G401 (cell line): Measurements from ENCODE around the gene INA. TPM values are rescaled to one million over a fixed set of nuclear protein-coding genes. Genes with fewer than 3 reads are reported as not detected.

Source experiments
- DNase-seq: peaks from one replicate; pipeline ENCODE4 v3.0.0-alpha.2; 2015; ENCODE audit warnings: low spot score
- in situ Hi-C: cut with HindIII; loops from 2 replicates; pipeline ENCODE4 v1.10.0; 2016; ENCODE audit warnings: low sequenced_read_pairs, mixed read lengths
- total RNA-seq: library from RNA; depleted of rRNA; stranded (reverse); fragments of >200 nt; shearing (Covaris generic); gene quantifications from 2 replicates; pipeline ENCODE4 v1.2.3, GENCODE V29; 2014

Gene INA
- total RNA-seq, 1 experiment from 2014 or later = 41.8 TPM

- in situ Hi-C loops = no loop called here
Measured at GRCh38 chr10:103262229-103262628, 14.7 kb upstream of the INA start.

DNA sequence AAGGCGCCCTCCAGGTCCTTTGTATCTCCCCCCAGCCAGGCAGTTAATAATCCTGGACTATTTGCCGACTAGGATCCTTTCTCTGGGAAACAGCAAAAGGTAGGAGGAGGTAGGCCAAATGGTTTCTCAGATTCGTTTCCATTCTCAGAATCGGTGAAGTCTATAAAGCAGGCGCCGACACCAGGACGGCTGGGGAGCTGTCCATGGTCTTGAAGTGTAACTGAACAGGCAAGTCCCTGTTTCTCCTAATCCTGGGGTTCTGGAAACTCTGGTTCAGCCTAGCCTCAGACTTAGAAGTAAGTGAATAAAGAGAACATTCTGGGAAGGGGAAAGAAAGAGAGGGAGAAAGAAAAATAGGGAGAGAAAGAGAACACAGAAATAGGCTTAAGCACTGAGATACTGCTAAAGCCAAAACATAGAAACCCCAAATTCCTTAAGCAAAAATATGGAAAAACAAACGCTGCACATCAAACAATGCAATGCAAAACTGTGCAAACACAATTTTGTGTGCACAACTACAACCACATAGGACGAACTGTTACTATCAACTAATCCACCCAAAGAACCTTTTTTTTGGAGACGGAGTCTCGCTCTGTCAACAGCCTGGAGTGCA is 11.1 kb upstream of the INA start:
- in situ Hi-C loops = no loop called here

More at GRCh38 chr10:103262229-103262628, 14.7 kb upstream of the INA start:
- no peak for DNase-seq

DNA sequence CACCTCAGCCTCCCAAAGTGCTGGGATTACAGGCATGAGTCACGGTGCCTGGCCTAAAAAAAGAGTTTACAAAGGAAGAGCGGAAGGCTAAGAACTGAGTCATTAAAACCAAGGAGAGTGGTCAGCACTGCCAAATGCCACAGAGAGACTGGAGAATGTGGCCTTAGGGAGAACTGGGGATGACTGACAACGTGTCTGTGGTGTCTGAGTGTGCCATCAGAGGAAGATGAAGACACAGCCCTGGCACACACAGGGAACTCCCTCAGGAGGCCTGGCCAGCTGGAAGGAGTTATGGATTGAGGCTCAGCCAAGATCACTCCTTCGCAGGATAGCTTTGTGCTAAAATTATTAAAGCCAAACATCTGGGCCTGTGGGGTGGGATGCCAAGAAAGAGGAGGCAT is 3.9 kb upstream of the INA start:
- DNase-seq = no peak
- in situ Hi-C loops = no loop called here

More for the DNA sequence above, 11.1 kb upstream of the INA start:
- DNase-seq = peak; percentile 12

DNA sequence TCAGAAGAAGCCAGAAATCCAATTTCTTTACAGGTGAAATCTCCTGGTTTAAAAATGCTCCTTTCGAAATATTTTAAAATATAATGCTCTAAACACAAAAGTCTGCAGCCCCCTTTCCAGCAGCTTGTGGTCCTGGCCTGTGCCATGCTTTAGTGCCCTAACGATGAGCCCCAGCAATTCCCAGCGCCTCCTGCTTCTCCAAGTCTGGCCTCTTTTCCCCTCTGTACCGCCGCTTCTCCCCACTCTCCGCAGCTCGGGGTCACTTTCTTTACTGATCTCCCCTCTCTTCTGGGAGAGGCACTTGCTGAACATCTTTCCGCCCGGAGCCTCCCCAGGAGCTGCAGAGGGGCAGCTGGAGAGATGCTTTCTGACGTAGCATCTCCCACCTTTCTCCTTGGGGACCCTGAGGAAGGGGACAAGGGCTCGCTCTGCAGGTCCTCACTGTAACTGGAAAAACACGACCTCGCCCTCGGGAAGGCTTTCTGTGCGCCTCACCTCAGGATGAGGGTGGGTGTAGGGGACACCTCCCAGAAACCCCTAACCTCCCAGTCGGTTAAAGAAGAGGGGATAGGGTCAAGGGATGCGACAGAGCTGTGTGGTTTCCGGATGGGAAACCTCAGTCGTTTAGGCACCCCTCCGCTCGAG is 565 bp upstream of the INA start:
- in situ Hi-C loops = no loop called here
- peak; percentile 66 for DNase-seq

DNA sequence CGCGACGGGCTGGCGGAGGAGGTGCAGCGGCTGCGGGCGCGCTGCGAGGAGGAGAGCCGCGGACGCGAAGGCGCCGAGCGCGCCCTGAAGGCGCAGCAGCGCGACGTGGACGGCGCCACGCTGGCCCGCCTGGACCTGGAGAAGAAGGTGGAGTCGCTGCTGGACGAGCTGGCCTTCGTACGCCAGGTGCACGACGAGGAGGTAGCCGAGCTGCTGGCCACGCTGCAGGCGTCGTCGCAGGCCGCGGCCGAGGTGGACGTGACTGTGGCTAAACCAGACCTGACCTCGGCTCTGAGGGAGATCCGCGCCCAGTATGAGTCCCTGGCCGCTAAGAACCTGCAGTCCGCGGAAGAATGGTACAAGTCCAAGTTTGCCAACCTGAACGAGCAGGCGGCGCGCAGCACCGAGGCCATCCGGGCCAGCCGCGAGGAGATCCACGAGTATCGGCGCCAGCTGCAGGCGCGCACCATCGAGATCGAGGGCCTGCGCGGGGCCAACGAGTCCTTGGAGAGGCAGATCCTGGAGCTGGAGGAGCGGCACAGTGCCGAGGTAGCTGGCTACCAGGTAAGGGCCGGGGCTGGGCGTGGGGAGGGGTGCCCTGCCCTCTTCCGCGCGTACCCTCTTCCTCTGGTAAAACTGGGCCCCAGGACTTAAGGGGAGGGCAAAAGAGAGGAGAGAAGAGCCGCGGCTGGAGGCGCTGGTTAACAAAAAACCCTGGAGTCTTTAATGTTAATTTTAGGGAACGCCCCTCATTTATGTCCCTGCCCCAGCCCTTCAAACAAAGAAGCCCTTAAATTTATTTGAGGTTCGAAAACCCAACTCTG is 987 bp downstream of the INA start:
- in situ Hi-C loops = no loop called here
- peak; percentile 50 for DNase-seq

DNA sequence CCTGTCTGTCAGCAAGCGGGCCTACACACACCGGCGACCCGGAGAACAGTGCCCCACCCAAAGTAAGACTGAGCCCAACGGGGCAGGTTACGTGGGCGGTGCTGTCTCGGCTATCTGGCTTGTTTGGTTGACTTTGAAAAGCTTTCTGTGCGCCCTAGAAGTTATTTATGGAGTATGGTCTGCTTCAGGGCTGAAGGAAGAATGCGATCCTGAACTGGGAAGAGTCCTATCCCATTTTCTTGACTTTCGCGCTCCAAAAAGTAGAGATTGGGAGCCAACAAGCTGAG is 1.5 kb downstream of the INA start:
- in situ Hi-C loops = no loop called here

DNA sequence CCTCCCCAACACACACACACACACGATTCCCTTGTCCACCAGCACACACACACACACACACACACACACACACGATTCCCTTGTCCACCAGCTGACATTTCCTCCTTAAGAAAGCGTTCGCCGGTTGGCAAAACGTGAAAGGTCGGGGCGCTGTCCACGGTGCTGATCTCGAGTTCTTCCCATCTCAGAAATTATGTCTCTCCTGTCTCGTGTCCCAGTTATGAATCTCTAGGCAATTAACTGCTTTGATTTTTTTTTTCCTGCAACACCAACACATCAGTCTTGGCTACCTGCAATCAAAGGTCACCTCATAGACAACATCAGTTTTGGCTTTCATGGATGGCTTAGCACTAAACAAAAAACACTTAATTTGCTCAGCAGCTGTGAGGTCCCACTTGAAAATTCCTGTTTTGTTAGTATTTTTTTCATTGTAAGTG is 1.9 kb downstream of the INA start:
- peak; percentile 40 for DNase-seq
- in situ Hi-C loops = no loop called here

More for the DNA sequence above, 1.5 kb downstream of the INA start:
- peak; percentile 47 for DNase-seq

GRCh38 chr10:103280031-103280430 is 3.1 kb downstream of the INA start:
- in situ Hi-C loops = no loop called here
- peak; percentile 54 for DNase-seq

DNA sequence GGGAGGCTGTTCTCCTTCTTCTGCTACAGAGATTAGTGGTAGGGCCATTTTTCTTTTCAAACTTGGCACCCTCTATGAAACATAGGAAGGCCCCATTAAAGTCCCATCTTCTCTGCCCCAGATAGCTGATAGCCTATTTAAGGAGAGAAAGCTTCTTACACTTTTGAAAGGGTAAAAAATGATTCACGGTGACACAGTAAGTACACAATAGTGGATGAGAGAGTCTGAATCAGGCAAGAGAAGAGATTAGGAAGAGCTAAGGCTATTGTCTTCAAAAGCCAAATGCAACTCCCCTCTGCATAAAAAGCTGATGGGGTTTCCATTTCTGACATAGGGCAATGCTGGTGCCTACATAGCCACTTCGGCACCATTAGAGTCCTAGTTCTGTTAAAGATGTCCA is 3.6 kb downstream of the INA start:
- in situ Hi-C loops = no loop called here

GRCh38 chr10:103281753-103282152 is 4.8 kb downstream of the INA start:
- in situ Hi-C loops = no loop called here
- peak; percentile 83 for DNase-seq

More for the DNA sequence above, 3.6 kb downstream of the INA start:
- DNase-seq = peak; percentile 38

DNA sequence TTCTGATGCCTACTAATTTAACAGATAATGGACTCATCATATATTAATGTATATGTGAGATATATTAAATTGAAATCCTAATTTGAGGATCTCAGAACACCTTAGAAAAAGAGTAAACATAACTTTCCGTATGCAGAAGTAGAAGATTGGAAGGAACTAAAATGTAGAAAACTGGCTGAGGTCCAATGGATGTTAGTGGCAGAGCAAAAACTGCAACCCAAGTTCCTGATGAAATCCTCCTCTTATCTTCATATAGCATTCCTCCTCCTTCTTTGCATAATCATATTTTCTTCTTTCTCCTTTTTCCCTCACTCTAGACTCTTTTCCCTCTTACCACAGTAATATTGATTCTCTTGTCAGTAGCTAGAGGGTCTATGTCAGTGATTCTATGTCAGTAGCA is 6.0 kb downstream of the INA start:
- in situ Hi-C loops = no loop called here

DNA sequence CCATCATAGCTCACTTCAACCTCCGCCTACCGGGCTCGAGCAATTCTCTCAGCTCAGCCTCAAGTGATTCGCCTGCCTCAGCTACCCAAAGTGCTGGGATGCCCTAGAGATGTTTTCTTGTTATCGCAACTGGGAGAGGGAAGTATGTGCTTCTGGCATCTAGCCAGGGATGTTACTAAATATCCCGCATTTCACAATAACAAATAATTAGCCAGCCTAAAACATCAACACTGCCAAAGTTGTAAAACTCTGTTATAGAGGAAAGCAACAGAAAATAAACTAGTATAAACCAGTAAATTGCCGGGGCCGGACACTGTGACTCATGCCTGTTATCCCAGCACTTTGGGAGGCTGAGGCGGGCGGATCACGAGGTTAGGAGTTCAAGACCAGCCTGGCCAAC is 7.2 kb downstream of the INA start:
- in situ Hi-C loops = no loop called here
- DNase-seq = no peak

More for the DNA sequence above, 6.0 kb downstream of the INA start:
- peak; percentile 14 for DNase-seq

DNA sequence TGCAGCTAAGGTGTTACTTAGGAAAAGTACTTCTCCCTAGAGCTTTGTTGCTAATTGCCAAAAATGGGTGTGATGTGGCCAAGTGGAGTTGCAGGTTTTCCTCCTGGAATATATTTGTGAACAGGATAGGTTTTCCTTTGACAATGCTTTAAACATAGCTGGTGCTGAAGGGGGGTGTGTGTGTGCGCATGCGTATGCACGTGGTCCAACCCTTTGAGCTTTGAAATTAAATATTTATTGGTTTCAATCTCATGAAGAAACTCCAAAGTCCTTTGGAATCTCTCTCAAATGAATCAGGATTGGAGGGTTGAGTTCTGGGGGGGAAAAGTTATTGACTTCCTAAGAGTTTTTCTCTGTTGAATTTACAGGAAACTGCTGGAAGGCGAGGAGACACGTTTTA is 11.1 kb downstream of the INA start:
- no peak for DNase-seq
- in situ Hi-C loops = no loop called here

DNA sequence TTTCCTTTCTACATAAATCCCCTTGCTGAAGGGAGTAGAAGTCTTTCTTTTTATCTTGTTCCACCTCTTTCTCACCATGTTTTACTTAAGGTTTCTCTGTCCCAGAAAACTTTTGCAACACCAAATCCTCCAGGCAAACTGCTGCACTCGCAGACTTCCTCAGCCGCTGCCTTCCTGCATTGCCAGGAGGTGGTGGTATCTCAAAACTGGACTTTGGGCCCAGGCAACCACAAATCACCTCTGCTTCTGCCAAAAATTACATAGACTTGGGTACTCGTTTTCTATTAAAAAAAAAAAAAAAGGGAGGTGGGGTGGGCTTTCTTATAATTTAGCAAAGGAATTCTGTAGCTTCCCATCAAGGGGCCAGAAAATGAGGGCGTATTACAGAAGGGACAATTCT is 14.7 kb downstream of the INA start:
- DNase-seq = no peak
- in situ Hi-C loops = no loop called here

DNA sequence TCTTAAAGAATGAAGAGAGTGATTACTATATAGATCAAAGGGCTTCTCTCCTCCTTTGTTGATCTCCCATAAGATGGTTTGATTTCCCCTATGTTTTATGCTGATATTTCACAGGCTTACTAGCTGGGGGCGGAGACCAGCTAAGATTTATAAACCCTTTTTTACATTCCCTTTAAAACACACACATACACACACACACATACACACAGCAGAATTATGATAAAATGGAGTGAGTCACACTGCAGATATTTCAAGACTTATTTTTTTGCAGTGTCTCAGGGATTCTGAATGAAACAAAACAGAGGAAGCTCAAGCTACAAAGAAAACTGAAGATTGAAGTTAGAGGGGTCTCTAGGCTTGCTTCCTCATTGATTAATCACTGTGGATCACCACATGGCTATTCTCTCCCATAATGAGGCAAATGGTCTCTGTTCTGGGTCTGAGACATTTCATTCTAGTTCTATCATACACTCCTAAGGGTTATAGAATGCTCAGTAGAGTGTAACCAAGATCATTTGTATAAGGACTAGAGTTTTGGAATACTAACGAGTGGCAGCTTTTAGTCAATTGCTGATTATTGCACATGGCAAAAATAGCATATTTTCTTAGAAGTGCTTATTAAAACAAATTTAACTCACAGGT is 18.6 kb downstream of the INA start:
- in situ Hi-C loops = no loop called here
- no peak for DNase-seq

DNA sequence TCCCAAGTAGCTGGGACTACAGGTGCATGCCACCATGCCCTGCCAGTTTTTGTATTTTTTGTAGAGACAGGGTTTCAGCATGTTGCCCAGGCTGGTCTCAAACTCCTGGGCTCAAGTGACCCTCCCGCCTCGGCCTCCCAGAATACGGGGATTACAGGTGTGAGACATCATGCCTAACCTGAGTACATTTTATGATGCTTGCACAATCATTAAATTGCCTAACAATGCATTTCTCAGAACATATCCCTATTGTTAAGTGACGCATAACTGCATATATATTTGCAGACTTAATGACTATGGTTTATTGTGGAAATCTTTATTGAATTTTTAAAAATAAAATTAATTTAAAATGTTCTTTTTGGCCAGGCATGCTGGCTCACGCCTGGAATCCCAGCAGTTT is 30.7 kb downstream of the INA start:
- in situ Hi-C loops = no loop called here
- DNase-seq = no peak

GRCh38 chr10:103310197-103310596 is 33.3 kb downstream of the INA start:
- no peak for DNase-seq
- in situ Hi-C loops = no loop called here

- in situ Hi-C loops = no loop called here
- DNase-seq = no peak
Measured at GRCh38 chr10:103316087-103316486, 39.1 kb downstream of the INA start.

- in situ Hi-C loops = no loop called here
- no peak for DNase-seq
Measured at GRCh38 chr10:103327906-103328305, 51.0 kb downstream of the INA start.

DNA sequence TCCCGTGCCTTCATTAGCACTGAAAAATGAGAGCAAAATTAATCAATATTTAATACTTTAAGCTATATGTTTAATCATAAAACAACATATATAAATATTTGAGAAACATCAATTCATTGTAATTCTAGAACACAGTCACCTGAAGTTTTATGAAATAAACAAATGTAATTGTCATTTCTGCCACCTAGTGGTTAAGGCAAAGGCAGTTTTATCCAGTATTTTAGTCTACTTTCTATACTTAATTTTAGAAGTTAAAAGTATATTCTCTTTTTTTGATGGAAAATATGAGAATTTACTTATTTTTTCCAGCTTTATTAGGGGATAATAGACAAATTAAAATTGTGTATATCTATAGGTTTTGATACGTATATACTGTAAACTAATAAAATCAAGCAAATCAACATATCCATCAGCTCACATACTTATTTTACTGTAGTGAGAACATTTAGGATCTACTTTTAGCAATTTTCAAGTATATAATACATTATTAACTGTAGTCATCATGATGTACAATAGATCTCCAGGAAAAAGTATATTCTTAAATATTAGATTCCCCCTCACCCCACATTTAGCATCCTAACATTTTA is 57.1 kb downstream of the INA start:
- in situ Hi-C loops = no loop called here
- peak; percentile 52 for DNase-seq
